ENCODE measurements around the gene RAX2.

RAX2 gene

GRCh38 chr19:3808420-3809143 lies 36.6 kb upstream of the RAX2 start:
- Mint-ChIP-seq H3K9me3 (no peaks in the 10 kb centered on the region), H3K4me1 (ENCODE audit: low read depth in 2 of 2) (peaks cover 32% of the 10 kb centered on the region in 2 donors), H3K27ac (peak overlapping the region in 1 of 2 donors; percentile 81), H3K36me3 (ENCODE audit: insufficient read depth) (peaks cover 16% of the 10 kb centered on the region), H3K27me3 (no peaks in the 10 kb centered on the region), H3K4me3 (no peak overlapping the region)
- no peak for DNase-seq
- no peak for ATAC-seq (replicated peaks)

GRCh38 chr19:3807574-3808354 lies 35.7 kb upstream of the RAX2 start:
- Mint-ChIP-seq H3K36me3 (ENCODE audit: insufficient read depth) (peaks cover 11% of the 10 kb centered on the region), H3K27me3 (no peaks in the 10 kb centered on the region), H3K4me1 (ENCODE audit: low read depth in 2 of 2) (peaks cover 26 to 27% of the 10 kb centered on the region in 2 donors), H3K4me3 (no peak overlapping the region), H3K27ac (peak overlapping the region in 1 of 2 donors; percentile 85), H3K9me3 (no peaks in the 10 kb centered on the region)
- ATAC-seq (replicated peaks) (no peak), DNase-seq (no peak)

DNA sequence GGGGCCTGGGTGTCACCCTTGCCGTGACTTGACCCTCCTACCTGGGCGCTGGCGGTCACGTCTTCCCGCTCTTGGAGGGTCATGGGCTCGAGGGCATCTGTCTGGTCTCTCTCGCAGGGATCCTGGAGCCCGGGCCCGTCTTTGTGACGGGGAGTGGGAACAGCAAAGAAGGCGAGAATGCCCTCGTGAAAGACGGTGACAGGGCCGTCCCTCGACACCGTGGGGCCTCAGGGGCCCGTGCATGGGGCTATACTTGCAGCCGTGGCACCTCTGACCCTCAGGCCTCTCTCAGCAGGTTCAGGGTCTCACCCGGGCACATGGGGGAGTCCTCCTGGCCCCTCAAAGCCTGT lies 35.1 kb upstream of the RAX2 start:
- no peaks in the 10 kb centered on the region for H3K27me3 Mint-ChIP-seq
- no peaks in the 10 kb centered on the region for H3K9me3 Mint-ChIP-seq
- ATAC-seq (replicated peaks), result no peak
- H3K4me1 Mint-ChIP-seq (ENCODE audit: low read depth in 2 of 2), result peaks cover 20% of the 10 kb centered on the region in 2 donors
- H3K4me3 Mint-ChIP-seq, result no peak overlapping the region
- peaks cover 5% of the 10 kb centered on the region for H3K36me3 Mint-ChIP-seq (ENCODE audit: insufficient read depth)
- no peak for DNase-seq
- peak overlapping the region in 1 of 2 donors; percentile 85 for H3K27ac Mint-ChIP-seq

GRCh38 chr19:3805859-3806258 lies 33.8 kb upstream of the RAX2 start:
- Mint-ChIP-seq H3K27me3 (no peaks in the 10 kb centered on the region), H3K4me1 (ENCODE audit: low read depth in 2 of 2) (peaks cover 27 to 29% of the 10 kb centered on the region in 2 donors), H3K4me3 (no peak overlapping the region), H3K9me3 (no peaks in the 10 kb centered on the region), H3K27ac (no peak overlapping the region), H3K36me3 (ENCODE audit: insufficient read depth) (peaks cover 5% of the 10 kb centered on the region)
- ATAC-seq (replicated peaks) (no peak), DNase-seq (no peak)

DNA sequence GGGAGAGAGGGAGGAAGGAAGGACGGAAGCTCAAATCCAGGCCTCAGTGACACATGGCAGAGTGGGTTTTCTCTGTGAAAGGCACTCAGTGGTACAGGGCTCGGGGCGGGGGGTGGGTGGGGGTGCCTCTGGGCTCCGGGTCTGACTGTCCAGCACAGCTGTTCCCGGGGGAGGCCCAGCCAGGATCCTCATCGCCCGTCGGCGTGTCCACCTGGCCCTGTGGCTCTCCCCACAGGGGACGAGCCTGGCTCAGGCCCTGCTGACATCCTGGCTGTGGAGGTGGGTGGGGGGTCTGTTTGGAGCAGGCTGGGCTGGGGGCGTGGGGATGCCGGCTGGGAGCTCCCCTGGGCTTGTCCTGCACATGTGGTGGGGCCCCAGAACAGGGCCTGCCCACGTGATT lies 32.4 kb upstream of the RAX2 start:
- DNase-seq (no peak), ATAC-seq (replicated peaks) (no peak)
- Mint-ChIP-seq H3K36me3 (ENCODE audit: insufficient read depth) (peaks cover 5% of the 10 kb centered on the region), H3K27ac (peak overlapping the region in 1 of 2 donors; percentile 66), H3K27me3 (no peaks in the 10 kb centered on the region), H3K4me3 (no peak overlapping the region), H3K9me3 (no peaks in the 10 kb centered on the region), H3K4me1 (ENCODE audit: low read depth in 2 of 2) (peaks cover 32% of the 10 kb centered on the region in 2 donors)

DNA sequence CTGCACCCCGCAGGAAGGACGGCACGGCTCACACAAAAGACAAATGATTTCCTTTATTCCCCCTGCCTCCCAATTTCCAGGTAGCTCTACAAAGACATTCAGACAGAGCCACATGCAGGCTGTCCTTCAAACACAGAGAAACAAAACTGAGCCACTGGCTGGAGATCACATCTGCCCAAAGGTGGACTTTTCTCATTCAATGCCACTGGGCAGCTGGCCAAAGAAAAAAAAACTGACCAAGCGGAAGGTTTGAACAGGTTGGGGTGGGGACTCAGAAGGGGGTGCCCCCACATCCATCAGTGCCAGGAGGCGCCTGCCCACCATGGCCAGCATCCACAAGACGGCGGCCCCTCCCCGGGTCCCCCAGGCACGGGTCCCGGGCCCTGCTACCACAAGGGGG lies 32.0 kb upstream of the RAX2 start:
- Mint-ChIP-seq H3K27ac (peak overlapping the region in 1 of 2 donors; percentile 66), H3K9me3 (no peaks in the 10 kb centered on the region), H3K36me3 (ENCODE audit: insufficient read depth) (peaks cover 5% of the 10 kb centered on the region), H3K4me1 (ENCODE audit: low read depth in 2 of 2) (peaks cover 35 to 36% of the 10 kb centered on the region in 2 donors), H3K27me3 (no peaks in the 10 kb centered on the region), H3K4me3 (peak overlapping the region in 1 of 2 donors; percentile 48)
- DNase-seq, result no peak
- no peak for ATAC-seq (replicated peaks)

GRCh38 chr19:3803114-3803888 lies 31.3 kb upstream of the RAX2 start:
- peaks cover 5% of the 10 kb centered on the region for H3K36me3 Mint-ChIP-seq (ENCODE audit: insufficient read depth)
- H3K9me3 Mint-ChIP-seq, result no peaks in the 10 kb centered on the region
- no peak for ATAC-seq (replicated peaks)
- H3K4me3 Mint-ChIP-seq, result peak overlapping the region in 1 of 2 donors; percentile 48
- H3K27ac Mint-ChIP-seq, result peak overlapping the region in 1 of 2 donors; percentile 66
- H3K27me3 Mint-ChIP-seq, result no peaks in the 10 kb centered on the region
- peaks cover 32 to 37% of the 10 kb centered on the region in 2 donors for H3K4me1 Mint-ChIP-seq (ENCODE audit: low read depth in 2 of 2)
- no peak for DNase-seq

- peak; percentile 60 to 69 (median 67) for DNase-seq
- peak overlapping the region; percentile 44 to 86 for H3K27ac Mint-ChIP-seq
- peaks cover 37 to 38% of the 10 kb centered on the region in 2 donors for H3K4me1 Mint-ChIP-seq (ENCODE audit: low read depth in 2 of 2)
- H3K9me3 Mint-ChIP-seq, result peaks cover 4 to 6% of the 10 kb centered on the region in 2 donors
- no peaks in the 10 kb centered on the region for H3K27me3 Mint-ChIP-seq
- ATAC-seq (replicated peaks), result peak; percentile 81
- H3K4me3 Mint-ChIP-seq, result peak overlapping the region; percentile 65 to 68
- H3K36me3 Mint-ChIP-seq (ENCODE audit: insufficient read depth), result peaks cover 4% of the 10 kb centered on the region
Observed at GRCh38 chr19:3801412-3802096, 29.5 kb upstream of the RAX2 start.

GRCh38 chr19:3800996-3801395 lies 29.0 kb upstream of the RAX2 start:
- Mint-ChIP-seq H3K27ac (peak overlapping the region; percentile 44 to 86), H3K4me1 (ENCODE audit: low read depth in 2 of 2) (peaks cover 35 to 39% of the 10 kb centered on the region in 2 donors), H3K27me3 (no peaks in the 10 kb centered on the region), H3K4me3 (peak overlapping the region; percentile 65 to 68), H3K36me3 (ENCODE audit: insufficient read depth) (no peaks in the 10 kb centered on the region), H3K9me3 (peaks cover 6 to 7% of the 10 kb centered on the region in 2 donors)
- ATAC-seq (replicated peaks), result no peak
- no peak for DNase-seq

DNA sequence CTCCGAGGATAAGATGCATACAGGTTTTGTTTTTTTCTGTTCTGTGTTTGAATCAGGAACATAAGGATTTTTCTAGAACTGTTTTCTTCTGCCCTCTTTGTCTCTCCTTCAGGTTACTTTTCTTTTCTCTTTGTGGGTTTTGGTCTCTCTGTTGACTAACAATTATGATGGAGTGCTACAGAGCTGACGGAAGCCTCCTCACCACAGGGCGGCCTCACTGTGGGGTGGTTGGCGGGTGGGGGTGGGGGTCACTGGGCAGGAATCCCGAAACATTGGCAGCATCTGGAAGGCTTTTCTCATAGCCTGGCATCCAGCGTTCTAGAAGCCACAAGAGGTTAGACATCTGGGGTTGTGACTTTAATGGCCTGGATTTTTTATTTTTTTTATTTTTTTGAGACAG lies 26.1 kb upstream of the RAX2 start:
- Mint-ChIP-seq H3K9me3 (peaks cover 6 to 7% of the 10 kb centered on the region in 2 donors), H3K27me3 (no peaks in the 10 kb centered on the region), H3K36me3 (ENCODE audit: insufficient read depth) (no peaks in the 10 kb centered on the region), H3K4me3 (peak overlapping the region; percentile 52 to 57), H3K27ac (peak overlapping the region in 1 of 2 donors; percentile 56), H3K4me1 (ENCODE audit: low read depth in 2 of 2) (peaks cover 35 to 37% of the 10 kb centered on the region in 2 donors)
- DNase-seq (peak; percentile 33 to 40 (median 37)), ATAC-seq (replicated peaks) (peak; percentile 82)

GRCh38 chr19:3796358-3796757 lies 24.3 kb upstream of the RAX2 start:
- Mint-ChIP-seq H3K36me3 (ENCODE audit: insufficient read depth) (no peaks in the 10 kb centered on the region), H3K9me3 (peaks cover 6 to 7% of the 10 kb centered on the region in 2 donors), H3K27ac (peak overlapping the region in 1 of 2 donors; percentile 56), H3K4me3 (peak overlapping the region in 1 of 2 donors; percentile 57), H3K4me1 (ENCODE audit: low read depth in 2 of 2) (peaks cover 31 to 40% of the 10 kb centered on the region in 2 donors), H3K27me3 (no peaks in the 10 kb centered on the region)
- no peak for DNase-seq
- ATAC-seq (replicated peaks), result no peak

GRCh38 chr19:3793799-3794198 lies 21.8 kb upstream of the RAX2 start:
- no peak for ATAC-seq (replicated peaks)
- Mint-ChIP-seq H3K9me3 (peaks cover 6 to 7% of the 10 kb centered on the region in 2 donors), H3K27me3 (no peaks in the 10 kb centered on the region), H3K4me1 (ENCODE audit: low read depth in 2 of 2) (peaks cover 38 to 46% of the 10 kb centered on the region in 2 donors), H3K27ac (no peak overlapping the region), H3K4me3 (no peak overlapping the region), H3K36me3 (ENCODE audit: insufficient read depth) (peaks cover 5% of the 10 kb centered on the region)
- DNase-seq, result no peak

DNA sequence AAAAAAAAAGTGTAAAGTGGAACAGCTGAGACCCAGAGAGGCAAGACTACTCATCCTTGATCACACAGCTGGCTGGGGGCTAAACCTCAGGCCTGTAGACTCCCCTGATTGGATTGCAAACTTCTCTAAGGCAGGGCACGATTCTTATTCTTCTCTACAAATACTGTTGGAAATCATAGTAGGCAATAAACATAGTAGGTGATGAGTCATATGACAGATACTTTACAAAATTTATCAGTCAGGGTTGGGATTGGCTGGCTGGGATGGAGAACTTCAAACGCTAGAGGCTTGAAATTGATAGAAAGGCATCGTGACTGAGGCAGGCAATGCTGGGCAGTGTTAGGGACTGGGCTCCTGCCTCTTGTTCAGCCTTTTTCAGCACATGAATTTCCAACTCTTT lies 20.1 kb upstream of the RAX2 start:
- Mint-ChIP-seq H3K27ac (peak overlapping the region in 1 of 2 donors; percentile 65), H3K36me3 (ENCODE audit: insufficient read depth) (peaks cover 5% of the 10 kb centered on the region), H3K4me3 (no peak overlapping the region), H3K27me3 (no peaks in the 10 kb centered on the region), H3K4me1 (ENCODE audit: low read depth in 2 of 2) (peaks cover 38 to 44% of the 10 kb centered on the region in 2 donors), H3K9me3 (peaks cover 6% of the 10 kb centered on the region in 2 donors)
- DNase-seq (no peak), ATAC-seq (replicated peaks) (no peak)
